ENCODE data around the gene DICER1.

- no peak for TF ChIP-seq POLR2AphosphoS5 (IDR thresholded peaks at IDR 0.05)
- TF ChIP-seq, protein P1, sequence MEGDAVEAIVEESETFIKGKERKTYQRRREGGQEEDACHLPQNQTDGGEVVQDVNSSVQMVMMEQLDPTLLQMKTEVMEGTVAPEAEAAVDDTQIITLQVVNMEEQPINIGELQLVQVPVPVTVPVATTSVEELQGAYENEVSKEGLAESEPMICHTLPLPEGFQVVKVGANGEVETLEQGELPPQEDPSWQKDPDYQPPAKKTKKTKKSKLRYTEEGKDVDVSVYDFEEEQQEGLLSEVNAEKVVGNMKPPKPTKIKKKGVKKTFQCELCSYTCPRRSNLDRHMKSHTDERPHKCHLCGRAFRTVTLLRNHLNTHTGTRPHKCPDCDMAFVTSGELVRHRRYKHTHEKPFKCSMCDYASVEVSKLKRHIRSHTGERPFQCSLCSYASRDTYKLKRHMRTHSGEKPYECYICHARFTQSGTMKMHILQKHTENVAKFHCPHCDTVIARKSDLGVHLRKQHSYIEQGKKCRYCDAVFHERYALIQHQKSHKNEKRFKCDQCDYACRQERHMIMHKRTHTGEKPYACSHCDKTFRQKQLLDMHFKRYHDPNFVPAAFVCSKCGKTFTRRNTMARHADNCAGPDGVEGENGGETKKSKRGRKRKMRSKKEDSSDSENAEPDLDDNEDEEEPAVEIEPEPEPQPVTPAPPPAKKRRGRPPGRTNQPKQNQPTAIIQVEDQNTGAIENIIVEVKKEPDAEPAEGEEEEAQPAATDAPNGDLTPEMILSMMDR (IDR thresholded peaks at IDR 0.05), result no peak
- TF ChIP-seq POLR2A (IDR thresholded peaks at IDR 0.05), result no peak
These were observed 91.9 kb downstream of the DICER1 start for GRCh38 chr14:95065411-95065810.
